Iris pigment epithelial cell (primary cell): Measurements from ENCODE around the gene ABCC8.

Source experiments
- DNase-seq: peaks from one replicate; pipeline ENCODE4 v3.0.0-alpha.2; 2011; ENCODE audit warnings: low read depth

ABCC8 gene

DNA sequence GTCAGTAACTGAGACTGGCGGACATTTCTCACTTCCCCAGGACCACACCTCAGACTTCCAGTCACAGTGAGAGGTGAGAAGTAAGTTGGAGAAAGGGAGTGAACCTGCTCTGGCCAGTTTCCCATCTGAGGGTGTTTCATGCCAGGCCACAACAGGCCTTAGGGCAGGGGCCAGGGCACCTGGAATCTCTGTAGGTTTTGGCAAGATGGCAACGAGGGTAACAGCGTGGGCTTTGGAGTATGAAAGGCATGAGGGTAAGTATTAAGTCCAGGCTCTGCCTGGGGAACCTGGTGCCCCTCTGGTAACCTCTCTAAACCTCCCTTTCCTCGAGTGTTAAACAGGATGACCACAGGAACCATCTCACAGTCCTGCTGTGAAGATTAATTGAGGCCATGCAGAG, 28.5 kb upstream of the ABCC8 start:
- no peak for DNase-seq

DNA sequence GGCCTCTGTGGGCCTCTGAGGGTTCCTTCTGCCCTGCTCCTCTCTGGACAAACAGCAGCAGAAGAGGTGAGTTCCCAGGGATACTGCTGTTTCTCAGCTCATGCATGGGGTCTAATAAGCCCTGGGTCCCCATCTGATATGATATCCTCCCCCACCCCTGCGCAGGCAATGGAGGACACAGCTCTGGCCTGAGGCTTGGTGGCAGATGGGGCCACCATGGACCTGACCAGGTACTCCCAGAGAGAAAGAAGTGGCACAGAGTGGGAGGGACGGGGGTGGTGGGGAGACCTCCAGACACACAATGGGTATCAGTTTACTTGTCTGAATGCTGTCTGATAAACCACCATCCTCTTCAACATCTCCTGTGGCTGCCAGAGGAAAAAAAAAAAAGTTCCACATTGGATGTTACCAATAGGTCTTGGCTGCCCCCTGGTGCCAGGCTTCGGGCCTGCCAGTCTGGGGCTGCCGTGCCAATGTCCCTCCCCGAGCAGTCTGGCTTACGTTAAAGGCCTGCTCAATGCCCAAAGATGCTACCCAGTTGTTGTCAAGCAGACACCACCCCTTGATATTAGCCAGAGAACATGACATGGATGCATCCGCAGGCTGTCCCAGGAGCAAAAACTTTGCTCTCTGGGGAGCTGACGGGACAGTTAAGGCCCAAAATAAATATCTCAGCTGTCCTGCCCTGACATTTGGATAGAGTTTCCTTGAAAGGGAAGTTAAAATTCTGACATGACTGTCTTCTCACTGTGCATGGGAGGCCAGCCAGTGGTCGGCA, 27.9 kb upstream of the ABCC8 start:
- DNase-seq, result peak; percentile 67

DNA sequence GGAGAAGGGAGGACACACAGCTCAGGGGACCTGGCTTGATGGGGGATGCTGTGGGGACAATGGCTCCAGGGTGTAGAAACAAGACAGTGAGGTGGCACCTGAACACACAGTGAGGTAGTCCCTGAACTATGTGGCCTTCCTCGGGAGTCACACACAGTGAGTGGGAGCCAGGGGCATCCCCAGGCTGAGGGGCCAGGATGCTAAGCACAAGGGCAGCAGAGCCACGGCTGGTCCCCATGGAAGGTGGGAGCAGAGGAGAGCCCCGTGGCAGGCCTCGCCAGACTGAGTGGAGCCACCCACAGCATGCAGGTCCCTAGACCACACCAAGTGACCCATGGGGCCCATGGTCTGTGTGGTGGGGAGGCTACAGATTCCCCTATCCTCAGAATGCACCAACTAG, 26.0 kb upstream of the ABCC8 start:
- DNase-seq, result no peak

GRCh38 chr11:17500673-17501072, 24.0 kb upstream of the ABCC8 start:
- DNase-seq, result no peak

DNA sequence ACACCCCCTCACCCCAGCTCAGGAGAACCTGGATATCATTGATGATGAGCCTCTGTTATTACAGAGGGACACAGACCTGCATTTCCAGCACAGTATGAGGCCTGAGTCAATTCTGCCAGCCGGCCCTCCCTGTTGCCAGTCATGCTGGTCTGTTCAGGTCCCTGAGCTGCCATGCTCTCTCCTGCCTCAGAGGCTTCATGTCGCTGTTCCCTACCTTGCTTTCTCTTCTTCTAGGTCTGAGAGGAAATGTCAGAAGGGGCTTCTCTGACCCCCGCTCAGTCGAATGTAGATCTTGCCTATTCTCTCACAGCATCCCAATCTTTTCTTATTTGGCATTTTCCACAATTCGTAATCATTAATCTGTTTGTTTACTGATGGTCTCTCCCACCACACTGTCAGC, 21.8 kb upstream of the ABCC8 start:
- DNase-seq, result peak; percentile 11

DNA sequence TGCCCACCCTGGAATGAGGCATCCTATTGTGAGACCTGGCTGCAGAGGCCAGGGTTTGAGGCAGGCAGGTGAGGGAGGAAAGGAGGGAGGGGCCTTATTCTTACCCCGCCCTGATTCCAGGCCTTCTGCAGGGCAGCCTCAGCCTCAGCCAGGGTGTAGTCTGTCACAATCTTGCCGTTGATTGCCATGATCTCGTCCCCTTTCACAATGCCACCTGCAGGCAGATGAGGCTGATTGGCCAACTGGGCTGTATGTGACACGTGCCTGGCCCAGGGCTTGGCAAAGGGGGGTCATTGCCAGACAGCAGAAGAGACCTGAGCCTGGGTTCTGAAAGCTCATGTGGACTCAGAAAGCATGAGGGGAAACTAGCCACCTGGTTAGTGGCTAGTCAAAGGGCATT, 21.4 kb upstream of the ABCC8 start:
- DNase-seq, result no peak

- no peak for DNase-seq
Observed at GRCh38 chr11:17496406-17496805, 19.8 kb upstream of the ABCC8 start.

- DNase-seq, result no peak
Observed at GRCh38 chr11:17494019-17494418, 17.4 kb upstream of the ABCC8 start.

GRCh38 chr11:17490938-17491337, 14.3 kb upstream of the ABCC8 start:
- DNase-seq, result no peak

DNA sequence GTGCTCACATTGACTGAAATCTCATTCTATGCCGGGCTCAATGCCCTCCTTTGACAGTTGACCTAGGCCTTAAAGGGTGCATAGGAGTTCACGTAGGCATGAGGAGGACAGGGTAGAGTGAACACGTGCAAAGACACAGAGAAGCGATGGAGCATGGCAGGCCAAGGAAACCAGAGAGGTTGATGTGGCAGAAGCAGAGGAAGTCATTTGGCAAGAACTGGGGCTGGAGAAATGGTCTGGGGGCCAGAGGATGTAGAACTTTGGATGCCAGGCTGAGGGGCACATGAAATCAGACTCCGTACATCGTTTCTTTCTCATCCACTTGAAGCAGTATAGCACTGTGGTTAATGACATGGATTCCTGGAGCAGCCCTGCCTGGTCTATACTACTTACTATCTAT, 13.6 kb upstream of the ABCC8 start:
- no peak for DNase-seq

DNA sequence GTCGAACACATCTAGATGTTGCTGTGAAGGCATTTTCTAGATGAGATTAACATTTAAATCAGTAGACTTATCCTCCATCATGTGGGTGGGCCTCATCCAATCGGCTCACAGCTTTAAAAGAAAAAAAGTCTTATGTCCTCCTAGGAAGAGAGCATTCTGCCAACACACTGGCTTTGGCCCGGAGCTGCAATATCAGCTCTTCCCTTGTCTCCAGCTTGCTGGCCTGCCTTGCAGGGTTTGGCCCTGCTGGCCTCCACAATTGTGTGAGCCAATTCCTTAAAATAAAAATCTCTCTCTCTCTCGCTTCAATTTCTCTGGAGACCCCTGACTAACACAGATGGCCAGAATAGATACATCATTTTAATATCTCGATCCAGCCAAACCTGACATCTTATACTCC, 13.1 kb upstream of the ABCC8 start:
- no peak for DNase-seq

- DNase-seq, result no peak
Observed at GRCh38 chr11:17488563-17488962, 11.9 kb upstream of the ABCC8 start.

DNA sequence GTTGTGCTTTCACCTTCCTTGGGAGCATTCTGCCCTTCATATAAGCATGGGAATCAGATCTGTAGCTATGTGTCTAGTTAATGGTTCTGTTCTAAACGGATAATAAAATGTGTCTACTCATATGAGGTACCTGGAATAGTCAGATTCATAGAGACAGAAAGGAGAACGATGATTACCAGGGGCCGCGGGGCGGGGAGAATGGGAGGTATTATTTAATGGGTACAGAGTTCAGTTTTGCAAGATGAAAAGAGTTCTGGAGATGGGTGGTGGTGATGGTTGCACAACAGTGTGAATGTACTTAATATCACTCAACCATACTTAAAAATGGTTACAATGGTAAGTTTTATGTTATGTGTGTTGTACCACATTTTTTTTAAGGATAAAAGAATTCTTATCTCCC, 10.0 kb upstream of the ABCC8 start:
- DNase-seq, result no peak

DNA sequence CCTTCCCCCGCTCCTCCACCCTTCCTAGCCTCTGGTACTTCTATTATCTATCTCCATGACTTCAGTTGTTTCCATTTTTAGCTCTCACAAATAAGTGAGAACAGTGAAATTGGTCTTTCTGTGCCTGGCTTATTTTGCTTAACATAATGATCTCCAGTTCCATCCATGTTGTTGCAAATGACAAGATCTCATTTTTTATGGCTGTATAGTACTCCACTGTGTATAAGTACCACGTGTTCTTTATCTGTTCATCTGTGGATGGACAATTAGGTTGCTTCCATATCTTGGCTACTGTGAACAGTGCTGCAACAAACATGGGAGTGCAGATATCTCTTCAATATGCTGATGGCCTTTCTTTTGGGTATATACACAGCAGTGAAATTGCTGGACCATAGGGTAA, 6.9 kb upstream of the ABCC8 start:
- no peak for DNase-seq

- DNase-seq, result no peak
Observed at GRCh38 chr11:17481905-17482304, 5.3 kb upstream of the ABCC8 start.

DNA sequence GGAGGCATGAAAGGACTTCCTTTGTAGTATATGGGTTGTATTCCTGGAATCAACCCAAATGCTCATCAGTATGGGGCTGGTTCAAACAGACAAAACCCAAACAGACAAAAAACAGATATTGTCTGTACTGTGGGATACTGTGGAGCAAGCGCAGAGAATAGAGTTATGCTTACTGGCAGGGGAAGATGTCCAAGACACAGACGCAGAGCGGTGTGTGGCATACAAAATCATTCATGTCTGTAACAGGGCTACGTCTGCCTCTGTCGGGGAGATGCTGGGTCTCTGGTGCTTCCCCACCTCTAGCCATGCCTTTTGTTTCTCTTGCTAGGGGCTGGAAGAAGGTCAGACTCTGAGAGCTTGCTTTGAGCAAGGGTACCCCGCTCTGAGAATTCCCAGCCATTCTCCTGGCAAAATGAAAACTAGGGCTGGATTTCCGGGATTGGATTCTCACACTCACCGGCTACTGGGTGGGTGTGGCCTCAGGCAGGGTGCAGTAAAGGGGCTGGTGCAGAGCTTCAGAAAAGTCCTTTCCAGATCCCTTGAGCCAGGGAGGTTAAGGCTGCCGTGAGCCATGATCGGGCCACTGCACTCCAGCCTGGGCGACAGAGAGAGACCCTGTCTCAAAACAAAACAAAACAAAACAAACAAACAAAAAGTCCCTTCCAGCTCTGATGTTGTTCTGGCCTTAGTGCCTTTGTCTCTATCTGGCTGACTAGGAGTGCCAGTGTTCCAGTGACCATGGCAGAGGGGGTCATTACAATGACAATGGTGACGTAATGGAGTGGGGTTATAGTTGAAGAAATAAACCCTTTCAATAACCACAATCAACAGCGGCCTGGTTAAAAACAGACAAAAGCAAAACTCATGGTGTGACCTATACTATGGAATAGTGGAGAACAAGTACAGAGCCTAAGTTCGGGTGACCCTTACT, 2.9 kb upstream of the ABCC8 start:
- DNase-seq, result peak; percentile 18

- DNase-seq, result peak; percentile 14
Observed at GRCh38 chr11:17478070-17478469, 1.4 kb upstream of the ABCC8 start.

DNA sequence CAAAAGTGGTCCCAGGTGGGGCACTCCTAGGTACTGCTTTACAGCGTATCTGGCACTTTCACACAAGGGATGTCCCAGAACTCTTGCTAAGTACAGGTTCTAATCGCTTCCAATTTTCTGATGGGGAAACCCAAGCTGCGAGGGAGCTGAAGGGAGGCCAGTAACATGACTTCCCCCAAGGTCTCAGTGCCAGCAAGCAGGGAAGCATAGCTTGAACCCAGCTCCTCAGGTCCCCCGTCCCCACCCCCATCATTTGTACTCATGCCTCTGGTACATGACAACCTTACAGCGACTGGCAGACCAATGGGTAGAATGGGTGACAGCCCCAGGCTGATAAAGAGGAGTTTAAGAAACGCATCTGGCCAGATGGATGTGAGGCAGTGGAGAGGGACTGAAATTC, 716 bp upstream of the ABCC8 start:
- DNase-seq, result no peak

- DNase-seq, result no peak
Observed at GRCh38 chr11:17477084-17477333, 364 bp upstream of the ABCC8 start.

- DNase-seq, result no peak
Observed at GRCh38 chr11:17475666-17476316, 854 bp downstream of the ABCC8 start.

- peak; percentile 3 for DNase-seq
Observed at GRCh38 chr11:17473071-17473744, 3.4 kb downstream of the ABCC8 start.

- no peak for DNase-seq
Observed at GRCh38 chr11:17472467-17472866, 4.2 kb downstream of the ABCC8 start.

DNA sequence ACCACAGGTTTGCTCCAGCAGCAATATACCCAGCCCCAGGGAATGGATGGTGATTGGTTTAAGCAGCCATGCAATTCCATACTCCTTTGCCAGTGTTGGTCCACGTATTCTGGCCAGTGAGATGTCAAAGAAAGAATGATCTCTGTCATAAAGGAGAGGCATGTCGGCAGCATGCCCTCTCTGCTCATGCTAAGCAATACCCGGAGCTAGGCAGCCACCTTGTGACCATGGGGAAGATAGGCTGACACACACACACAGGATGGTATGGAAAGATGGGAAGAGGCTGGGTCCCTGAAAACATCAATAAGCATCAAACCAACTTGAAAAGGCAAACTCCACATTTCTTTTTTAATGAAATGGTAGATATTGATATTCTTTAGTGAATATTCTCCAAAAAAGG, 5.1 kb downstream of the ABCC8 start:
- no peak for DNase-seq
